NCI-H1105 (cell line): ENCODE results near the gene CD160.
"Not testable (repeated sequence)": the region's sequence is repeated elsewhere in the genome, so short reads cannot be mapped to it uniquely, and the experiment has no call there.

Experiments used
- DNase-seq: peaks from one replicate; lab custom pipeline; 2025; lab: John Stamatoyannopoulos, UW

The CD160 gene, protein sequence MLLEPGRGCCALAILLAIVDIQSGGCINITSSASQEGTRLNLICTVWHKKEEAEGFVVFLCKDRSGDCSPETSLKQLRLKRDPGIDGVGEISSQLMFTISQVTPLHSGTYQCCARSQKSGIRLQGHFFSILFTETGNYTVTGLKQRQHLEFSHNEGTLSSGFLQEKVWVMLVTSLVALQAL

DNA sequence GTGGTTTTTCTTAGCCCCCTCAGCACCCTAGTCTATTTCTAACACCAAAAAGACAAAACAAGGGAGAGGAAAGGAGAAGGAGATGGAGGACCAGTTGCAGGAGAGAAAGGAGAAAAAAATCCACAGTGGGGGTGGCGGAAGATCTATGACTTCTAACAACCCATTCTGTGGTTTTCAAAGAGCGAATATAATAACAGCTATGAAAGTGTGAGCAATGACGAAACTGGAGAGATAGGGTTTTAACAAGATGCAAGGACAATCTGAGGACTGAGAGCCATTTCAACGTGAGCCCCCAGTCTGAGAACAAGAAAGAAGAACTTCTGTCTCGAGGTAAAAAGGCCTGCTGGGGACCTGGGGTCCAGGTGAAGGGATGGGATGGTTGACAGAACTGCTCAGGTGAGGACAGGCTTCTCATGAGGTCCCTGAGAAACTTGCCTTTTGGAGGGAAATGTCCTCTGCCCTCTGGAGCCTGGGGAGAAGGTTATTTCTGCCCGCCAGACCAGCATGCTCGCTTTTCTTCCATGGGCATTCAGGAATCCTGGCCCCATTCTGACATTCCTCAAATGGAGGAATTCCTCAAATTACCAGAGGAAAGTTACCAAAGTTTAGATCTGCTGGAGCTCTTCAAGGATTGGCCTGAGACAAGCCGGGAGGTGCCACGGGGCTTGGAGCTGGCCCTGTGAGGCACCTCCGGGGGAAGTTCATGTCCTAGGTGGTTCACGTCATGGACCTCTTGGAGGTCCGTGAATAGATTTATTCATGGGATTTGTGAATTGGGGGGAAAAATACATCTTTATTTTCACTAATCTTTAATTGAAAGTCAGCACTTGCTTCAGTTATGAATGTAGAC is at the start of gene CD160:
CD160 (plus strand) TSS at position 270 of the 850 bp plus-strand sequence. CDS start 8,829 bp downstream, outside the sequence.
- no peak for DNase-seq

DNA sequence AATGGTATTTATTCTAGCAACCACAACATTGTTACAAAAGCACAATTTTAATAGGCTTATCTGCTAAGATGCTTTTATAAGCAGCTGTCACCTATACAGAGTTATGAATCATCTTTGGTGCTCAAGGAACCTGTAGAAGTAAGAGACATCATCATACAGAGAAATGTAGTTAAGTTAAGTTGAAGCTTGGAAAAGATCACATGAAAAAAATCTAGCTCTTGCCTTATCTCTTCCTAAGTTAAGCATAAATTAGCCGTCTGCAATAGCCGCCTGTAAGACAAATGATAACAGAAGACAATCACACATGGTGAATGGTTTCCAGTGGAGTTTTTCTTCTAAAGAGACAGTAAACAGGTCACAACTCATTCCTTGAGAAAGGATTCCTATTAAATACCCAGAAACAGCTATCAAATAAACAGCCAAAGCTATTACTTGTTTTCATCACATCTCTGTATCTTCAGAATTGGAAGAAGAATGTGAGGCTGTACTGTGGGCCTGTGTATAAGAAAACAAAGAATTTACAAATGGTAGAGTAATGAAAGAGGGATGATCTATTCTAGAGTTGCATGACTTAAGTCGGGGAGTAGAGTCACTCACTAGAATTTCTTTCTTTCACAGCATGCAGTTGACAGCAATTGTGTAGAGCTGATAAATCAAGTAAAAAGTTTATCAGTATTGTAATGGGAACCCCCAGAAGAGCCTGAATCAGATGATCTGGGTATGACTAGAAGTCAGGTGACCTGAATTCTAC is 48.1 kb upstream of the CD160 start:
- DNase-seq = not testable (repeated sequence)

DNA sequence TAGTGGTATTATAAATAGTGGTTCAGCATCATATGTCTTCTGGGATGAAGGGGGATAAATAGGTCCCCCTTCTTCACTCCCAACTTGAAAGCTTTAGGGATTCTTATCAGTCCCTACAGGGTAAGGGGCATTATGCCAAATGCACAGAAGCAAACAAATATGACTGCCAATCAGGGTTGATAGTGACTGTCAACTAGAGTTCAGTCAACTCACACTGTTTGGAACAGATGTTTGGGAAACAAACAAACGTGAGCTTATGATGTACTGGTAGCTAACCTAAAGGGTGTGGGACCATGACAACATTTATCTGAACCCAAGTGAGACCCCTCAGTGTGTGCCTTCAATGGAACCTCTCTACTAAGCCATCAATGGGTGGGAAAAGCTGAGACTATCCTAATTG is 46.1 kb upstream of the CD160 start:
- DNase-seq = not testable (repeated sequence)

DNA sequence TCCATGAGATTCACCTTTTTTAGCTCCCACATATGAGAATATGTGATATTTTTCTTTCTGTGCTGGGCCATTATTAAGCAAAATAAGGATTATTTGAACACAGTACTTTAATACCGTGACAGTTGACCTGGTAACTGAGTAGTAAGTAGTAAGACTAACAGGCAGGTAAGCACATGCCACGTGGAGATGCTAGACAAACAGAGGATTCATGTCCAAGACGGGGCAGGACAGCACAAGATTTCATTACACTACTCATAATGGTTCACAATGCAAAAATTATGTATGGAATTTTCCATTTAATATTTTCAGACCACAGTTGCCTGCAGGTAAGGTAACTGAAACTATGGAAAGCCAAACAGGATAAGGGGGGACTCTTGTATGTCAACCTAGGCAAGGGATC is 34.4 kb upstream of the CD160 start:
- DNase-seq = not testable (repeated sequence)

DNA sequence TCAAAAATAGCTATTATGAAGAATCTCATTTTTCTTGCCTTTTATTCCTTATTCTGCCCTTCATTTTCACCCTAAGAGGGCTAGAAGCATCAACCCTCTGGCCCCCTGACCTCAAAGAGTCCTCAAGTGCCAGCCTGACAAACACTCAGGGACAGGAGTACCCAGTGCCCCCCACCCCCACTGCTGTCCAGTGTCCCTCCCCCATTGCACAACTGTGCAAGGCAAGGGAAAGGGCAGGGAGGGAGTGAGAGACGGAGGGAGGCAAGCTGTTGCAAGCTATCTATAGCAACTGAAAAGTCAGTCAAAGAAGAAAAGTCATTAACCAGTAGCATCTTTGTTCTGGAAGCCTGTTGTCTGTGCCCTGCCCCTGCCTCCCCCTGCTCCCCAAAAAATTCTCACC is 33.2 kb upstream of the CD160 start:
- not testable (repeated sequence) for DNase-seq

DNA sequence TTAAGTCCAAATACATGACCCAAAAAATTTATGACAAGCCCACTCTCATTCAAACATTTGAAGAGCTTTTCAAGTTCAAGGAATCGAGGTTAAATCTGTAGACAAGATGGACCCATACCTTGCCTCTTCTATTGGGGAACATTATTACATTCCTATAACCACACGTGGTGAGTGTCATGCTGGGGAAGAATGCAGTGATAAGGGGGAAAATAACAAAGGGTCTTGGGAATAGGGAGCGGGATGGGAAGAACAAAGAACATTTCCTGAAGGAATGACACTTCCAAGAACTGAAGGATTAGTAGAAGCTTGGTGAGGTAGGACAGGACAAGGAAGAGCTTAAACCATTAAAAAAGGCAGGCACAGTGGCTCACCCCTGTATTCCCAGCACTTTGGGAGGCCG is 31.0 kb upstream of the CD160 start:
- no peak for DNase-seq

DNA sequence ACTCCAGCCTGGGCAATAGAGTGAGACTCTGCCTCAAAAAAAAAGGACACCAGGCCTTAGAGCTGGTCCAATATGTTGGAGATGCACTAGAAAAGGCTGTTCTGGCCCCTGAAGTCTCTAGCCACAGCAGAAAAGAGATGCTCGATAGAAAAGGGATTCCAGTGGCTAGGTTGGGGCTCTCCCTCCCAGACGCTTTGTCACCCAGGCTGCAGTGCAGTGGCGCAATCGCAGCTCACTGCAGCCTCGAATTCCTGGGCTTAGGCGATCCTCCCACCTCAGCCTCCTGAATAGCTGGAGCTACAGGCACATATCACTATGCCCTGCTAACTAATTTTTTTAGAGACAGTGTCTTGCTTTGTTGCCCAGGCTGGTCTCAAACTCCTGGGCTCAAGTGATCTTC is 30.4 kb upstream of the CD160 start:
- no peak for DNase-seq

DNA sequence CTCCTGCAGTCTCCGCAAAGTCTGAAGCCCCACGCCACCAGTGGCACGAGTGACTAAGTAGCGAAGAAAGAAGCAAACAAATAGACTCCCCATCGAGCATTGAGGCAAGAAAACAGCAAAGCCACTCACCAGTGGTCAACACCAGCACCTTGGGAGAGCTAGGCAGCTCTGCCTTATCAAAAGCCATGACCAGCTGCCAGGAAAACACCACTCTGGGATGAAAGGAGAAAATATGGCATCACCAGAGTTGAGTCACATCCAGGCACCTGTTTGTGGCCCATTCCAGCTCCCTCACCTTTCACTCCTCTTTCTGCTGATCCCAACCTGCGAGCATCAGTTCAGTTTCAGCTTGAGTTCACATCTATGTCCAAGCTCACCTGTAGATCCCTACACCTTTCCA is 29.4 kb upstream of the CD160 start:
- no peak for DNase-seq

DNA sequence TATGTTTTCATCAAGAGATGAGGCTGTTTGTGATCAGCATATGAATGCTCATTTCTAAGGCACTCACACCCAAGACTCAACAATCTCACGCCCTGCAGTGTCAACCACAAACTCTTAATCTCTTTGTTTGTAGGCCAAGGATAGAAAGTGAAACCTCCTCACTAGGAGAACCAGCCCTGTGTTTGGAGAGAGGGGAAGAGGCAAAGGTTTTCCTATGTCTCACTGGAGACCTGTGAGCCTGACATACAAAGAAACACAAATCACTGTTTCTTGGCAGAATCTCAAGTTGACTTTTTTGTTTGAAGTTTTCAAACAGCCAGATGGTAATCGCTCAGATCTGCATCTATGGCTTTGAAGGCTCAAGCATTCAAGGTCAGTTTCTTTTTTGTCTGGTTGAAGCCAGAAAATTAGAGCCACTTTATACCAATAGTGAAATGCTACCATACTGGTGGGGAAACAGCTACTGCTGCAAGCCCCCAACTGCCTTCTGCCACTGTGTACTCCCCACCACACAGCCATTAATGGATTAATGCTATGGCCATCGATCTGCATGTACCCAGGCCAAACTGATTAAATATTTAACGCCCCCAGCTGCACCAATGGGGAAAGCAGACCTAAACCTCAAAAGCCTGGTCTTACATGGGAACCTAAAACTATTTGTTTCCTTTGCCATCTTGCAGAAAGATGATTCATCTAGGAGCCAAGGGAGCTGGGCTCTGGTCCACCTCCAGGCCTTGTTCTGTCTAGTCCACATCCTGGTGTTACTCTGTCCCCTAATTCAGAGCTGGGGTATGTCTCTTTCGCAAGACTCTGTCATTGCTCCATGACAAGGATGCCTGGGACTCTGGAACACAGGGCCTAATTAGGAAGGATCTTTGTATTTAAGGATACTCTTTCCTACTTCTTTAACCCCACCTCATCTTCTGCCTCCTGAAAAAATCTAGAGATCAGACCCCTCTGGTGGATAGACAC is 28.4 kb upstream of the CD160 start:
- DNase-seq = no peak

DNA sequence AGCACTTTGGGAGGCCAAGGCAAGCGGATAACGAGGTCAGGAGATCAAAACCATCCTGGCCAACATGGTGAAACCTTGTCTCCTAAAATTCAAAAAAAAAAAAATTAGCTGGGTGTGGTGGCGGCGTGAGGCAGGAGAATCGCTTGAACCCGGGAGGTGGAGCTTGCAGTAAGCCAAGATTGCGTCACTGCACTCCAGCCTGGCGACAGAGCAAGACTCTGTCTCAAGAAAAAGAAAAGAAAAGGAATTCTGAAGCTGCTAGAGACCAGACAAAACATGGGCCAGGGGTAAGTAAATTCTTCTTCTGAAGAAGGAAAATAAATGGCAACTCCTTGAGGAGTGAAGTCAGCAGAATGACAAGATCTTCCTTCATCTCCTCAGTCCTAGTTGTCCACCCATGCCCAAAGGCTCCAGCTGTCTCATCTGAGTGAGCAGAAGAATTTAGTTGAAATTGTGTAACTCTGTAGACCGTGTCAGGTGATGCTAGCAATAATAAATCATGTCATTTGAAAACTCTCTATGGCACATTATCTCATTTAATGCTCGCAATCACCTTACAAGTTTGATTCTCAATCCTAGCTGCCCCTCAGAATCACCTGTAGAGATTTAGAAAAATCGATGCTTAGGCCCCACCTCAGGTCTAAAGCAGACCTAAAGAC is 26.4 kb upstream of the CD160 start:
- no peak for DNase-seq

DNA sequence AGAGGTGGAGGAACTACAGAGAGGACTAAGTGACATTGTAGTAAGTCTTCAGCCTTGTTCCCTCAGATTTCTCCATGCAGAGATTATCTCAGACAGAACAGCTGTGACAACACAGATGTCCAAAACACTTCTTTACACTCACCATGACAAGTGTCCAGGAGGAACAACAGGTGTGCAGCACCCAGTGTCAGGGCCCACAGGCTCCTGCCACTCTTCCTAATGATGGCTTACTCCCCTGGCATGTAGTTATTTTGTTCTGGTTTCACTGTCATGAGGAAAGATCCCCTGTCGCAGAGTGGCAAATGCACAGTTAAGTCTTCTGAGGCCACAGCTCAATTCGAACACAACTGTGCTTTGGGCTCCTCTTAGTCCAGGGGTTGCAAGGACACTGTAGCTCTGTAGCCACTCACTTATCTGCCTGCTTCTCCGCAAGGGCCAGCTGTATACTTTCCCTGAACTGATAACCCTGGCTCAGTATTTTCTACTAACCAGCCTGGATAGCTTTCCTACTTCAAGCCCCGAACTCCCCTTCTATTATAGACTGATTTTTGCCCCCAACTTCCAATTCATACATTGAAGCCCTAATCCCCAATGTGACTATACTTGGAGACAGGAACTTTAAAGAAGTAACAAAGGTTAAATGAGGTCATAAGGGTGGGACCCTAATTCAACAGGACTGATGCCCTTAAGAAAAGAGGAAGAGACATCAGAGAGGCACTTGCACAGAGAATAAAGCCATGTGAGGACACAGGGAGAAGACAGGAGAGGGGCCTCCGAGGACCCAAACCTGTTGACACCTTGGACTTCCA is 23.3 kb upstream of the CD160 start:
- DNase-seq = no peak

DNA sequence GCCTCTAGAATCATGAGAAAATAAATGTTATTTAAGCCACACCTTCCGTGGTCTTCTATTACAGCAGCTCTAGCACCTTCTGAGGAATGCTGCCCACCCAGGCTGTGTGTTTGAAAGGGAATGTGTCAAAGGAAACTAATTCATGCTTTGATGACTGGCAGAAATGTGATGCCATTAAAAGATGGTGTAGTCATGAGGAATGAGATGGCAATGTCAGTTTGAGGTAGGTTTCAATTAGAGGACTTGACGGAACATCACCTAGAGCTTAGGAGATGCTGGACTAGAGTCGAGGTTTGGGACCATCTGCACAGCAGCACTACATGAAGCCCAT is 22.7 kb upstream of the CD160 start:
- DNase-seq = no peak

DNA sequence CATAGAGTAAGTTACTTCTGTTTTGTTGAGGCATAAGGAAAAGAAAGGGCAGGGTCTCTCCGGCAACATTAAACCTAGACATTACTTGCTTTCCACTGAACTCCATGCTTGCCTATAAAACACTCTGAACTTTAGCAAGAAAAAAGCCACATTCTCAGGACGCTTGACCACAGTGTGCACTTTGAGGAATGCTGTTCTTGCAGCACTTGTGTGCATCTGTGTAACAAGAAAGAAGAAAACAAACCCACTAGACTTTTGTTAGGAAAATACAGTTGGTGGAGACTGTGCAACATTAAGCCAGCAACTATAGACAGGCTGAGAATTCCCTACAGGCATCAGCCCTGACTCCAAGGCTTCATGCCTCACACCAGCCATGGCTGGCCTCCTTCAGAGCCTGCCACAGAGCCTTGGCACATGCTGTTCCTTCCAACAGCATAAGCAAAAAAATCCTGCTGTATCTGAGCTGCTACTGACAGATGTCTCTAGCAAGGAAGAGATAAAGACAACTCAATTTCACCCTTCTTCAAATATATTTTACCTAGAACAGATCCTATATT is 17.9 kb upstream of the CD160 start:
- no peak for DNase-seq

DNA sequence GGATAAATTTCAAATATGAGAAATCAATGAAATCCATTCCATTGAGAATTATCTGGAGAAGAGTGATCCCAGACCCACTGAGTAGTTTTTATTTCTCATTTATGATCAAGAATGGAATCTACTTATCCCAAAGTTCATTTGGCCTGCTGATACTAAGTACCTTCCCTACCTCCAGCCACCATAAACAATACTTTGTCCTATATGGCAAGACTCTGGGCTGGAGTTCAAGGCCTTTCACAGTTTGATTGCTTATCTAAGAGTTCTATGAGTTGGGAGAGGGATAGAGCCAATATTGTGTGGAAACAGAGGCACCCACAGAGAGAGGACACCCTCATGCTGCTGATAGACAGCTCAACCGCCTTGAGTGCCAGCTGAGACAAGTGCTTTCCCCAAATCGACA is 17.2 kb upstream of the CD160 start:
- DNase-seq = no peak

DNA sequence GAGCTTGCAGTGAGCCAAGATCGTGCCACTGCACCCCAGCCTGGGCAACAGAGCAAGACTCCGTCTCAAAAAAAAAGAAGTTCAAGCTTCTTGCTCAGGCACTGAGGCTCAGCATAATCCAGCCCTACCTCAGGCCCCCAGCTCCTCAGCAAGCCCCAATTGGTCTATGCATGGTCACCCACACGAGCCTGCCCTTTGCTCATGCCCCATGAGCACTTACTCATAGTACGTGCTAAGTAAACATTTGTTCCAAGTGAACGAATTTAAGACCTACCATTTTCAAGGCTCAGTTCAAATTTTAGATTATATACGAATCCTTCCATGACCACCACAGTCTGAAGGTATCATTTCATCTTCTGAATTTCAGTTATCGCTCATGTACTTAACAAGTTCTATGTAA is 16.5 kb upstream of the CD160 start:
- DNase-seq = no peak

DNA sequence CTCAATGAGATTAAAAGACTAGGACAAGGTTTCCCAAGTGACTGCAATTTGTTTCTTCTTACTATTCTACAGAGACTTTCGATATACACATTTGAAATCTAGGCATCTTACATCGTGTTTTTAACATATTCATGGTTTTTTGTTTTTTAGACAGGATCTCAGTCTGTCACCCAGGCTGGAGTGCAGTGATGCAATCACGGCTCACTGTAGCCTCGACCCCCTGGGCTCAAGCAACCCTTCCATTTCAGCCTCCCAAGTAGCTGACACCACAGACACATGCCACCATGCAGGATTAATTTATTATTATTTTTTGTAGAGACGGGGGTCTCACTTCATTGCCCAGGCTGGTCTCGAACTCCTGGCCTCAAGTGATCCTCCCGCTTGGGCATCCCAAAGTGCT is 13.7 kb upstream of the CD160 start:
- DNase-seq = no peak

DNA sequence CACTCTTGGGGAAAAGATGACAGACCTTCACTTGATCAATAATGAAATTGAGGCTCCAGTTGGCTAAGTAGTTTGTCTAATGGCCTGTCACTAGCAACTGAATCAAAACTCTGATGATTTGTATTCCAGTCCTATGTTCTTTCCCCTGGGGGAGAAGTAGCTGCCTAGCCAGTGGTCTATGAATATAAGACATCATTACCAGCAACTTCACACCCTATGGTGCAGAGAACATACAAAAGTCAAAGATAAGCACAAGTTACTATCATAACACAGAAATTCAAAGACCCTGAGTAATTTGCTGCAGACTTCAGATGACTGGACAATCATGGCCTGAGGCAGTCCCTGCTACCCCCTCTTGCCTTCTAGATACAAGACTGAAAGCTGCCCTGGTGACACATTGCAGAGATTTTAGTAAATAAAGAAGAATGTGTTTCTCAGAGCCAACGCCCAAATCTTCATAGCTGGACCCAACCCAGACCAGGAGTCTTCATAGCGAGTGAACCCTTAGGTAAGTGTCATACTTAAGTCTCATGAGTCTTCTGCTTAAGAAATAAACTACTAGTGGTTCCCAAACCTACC is 13.1 kb upstream of the CD160 start:
- no peak for DNase-seq

DNA sequence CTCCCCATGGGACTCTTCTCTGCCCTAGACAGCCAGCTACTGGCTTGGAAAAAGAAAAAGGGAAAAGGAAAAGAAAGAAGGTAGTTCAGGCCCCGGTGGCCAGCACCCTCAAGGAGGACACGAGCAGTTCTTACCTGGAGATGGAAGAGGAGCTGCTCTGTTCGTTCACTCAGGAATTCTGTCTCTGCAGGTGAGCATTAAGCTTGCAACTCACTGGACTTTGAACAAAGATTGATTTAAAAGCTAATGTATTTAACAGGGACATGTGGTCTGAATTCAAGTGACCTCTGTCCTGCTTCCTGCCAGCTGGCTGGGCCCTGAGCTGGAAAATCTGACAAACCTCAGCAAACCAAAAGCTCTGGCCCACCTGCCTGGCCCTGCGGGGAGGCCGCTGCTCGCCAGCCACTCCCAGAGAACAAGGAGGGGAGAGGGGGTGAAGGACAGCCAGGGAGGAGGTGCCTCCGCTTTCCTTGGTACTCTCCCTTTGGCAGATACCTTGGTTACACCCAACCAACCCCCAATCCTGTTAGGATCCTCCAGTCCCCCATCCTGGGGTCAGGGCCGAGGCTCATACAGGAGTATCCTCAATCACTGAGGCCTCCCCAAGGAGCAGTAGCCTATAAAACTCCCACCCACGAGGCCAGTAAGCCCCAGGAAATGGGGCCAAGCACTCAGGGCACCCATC is 12.0 kb upstream of the CD160 start, which contains the start of gene PDZK1:
PDZK1 (minus strand) TSS at position 186 of the 685 bp plus-strand sequence. CDS start 19,347 bp downstream, outside the sequence.
- DNase-seq = no peak

DNA sequence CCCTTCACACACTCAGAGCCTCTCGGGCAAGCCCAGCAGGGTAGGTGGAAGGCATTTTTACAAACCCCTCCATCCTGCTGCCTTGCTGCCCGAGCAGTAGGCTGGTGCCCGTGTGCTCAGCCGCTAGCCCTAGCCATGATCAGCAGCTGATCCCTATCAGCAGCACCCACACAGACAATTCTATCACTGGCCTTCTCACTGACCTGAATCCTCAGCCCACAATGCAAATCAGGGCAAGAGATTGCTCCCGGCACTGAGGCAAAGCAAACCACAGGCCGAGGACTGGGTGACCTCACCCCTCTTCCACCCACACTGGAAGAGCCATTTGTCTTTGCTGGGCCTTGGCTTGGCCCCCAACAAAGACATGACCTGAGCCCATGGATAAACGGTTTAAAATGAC is 11.2 kb upstream of the CD160 start:
- DNase-seq = no peak
